Activated CD4-positive, alpha-beta T cell treated with anti-CD3 and anti-CD28 coated beads, Interleukin-2, Interleukin-4, amounts not matched to agents 100 ng/mL and 50 ng/mL, durations not matched to agents 16 hours and 8 hours (primary cell): Measurements from ENCODE around the gene SUPT20HL1.
"Not testable (repeated sequence)": the region's sequence is repeated elsewhere in the genome, so short reads cannot be mapped to it uniquely, and the experiment has no call there.

Source experiments
- DNase-seq: peaks from one replicate; pipeline ENCODE4 v3.0.0-alpha.2; 2020; ENCODE audit warnings: low spot score

Gene SUPT20HL1

GRCh38 chrX:24360272-24360671 lies at the start of gene SUPT20HL1:
TSS of gene SUPT20HL1 (plus strand) at chrX:24360639. CDS start at chrX:24362761, 2,122 bp downstream.
- no peak for DNase-seq

DNA sequence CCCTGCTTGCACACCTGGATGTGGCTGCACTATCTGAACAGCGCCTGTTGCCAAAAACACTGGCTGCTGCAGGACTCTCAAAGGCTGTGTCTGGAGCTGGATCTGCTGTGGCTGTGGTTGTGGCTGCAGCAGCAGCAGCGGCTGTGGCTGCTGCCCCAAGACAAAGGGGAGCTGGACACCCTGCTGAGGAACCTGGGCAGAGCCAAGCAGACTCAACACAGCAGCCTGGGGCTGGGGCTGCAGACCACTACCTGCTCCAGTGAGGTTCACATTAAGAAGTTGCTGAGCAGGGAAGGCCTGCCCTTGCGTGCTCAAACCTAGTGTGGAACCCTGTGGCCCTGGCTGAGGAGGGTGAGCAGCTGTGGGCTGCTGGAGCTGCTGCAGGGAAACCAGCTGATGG lies 49.5 kb upstream of the SUPT20HL1 start:
- DNase-seq: not testable (repeated sequence)

GRCh38 chrX:24311507-24312248 lies 48.8 kb upstream of the SUPT20HL1 start:
- DNase-seq: not testable (repeated sequence)

- not testable (repeated sequence) for DNase-seq
These were observed 48.2 kb upstream of the SUPT20HL1 start for GRCh38 chrX:24312249-24312607.

- no peak for DNase-seq
These were observed 46.3 kb upstream of the SUPT20HL1 start, which contains the start of gene SUPT20HL2 for GRCh38 chrX:24314019-24314635. TSS of gene SUPT20HL2 (minus strand) at chrX:24314069. CDS start at chrX:24313315, 754 bp downstream.

DNA sequence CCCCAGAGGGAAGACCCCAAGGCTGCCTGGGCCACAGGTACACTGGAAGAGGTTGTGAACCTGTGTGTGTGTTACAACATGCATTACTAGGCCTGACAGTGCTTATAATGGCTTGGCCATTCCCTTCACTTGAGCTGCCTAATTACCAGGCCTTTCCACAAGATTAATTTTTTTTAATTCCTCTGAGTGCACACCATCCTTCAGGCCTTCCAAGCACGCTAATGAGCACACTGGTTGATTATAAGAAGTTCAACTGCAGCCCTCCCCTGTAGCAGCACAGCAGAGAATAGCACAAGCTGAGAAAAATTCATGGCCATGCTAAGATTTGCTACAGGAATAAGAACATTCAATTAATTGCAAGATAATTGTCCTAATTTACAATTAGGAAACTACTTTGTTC lies 44.3 kb upstream of the SUPT20HL1 start:
- no peak for DNase-seq

DNA sequence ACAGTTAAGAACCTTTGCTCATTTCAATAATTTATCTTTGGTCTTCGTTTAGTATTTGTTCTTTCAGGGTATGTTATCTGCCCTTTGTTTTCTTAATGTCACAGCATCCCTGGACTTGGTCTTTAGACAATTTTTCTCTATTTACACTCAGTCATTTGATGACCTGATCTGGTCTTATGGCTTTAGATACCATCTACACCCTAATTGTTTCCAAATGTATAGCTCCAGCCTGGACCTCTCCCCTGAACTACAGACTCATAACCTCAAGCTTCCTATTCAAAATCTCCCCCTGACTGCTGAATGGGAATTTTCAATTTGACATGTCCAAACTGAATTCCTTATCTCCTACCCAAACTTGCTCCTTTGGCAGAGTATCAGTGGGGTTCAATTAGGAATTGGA lies 42.9 kb upstream of the SUPT20HL1 start:
- no peak for DNase-seq

DNA sequence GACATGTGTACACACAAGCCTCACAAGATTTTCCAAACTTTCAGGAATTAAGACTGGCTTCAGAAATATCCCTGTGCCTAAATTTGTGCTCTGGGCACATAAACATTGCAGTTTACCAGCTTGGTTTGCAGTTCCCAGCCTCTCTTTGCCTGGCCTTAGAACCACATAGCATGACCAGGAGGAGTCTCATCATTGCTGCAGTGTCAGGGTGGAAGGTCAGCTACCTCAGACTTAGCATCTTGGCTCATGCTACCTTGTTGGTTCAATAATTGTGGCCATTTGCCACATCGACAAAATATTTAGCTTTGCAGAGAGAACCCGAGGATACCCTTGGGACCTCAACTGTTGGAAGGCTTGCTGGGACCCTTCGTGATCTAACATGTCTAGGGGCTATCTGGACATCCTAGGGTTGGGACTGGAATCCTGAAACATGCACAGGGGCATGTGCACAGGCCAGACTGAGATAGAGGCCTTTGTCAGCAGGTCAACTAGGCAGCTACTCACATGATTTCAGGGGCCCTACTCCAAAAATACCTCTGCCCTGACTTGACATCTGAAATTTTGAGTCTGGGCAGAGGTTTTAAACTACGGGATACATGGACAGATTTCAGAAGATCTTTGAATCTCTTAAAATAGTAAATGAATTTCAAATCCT lies 38.6 kb upstream of the SUPT20HL1 start:
- no peak for DNase-seq

- no peak for DNase-seq
These were observed 35.2 kb upstream of the SUPT20HL1 start for GRCh38 chrX:24325231-24325630.

DNA sequence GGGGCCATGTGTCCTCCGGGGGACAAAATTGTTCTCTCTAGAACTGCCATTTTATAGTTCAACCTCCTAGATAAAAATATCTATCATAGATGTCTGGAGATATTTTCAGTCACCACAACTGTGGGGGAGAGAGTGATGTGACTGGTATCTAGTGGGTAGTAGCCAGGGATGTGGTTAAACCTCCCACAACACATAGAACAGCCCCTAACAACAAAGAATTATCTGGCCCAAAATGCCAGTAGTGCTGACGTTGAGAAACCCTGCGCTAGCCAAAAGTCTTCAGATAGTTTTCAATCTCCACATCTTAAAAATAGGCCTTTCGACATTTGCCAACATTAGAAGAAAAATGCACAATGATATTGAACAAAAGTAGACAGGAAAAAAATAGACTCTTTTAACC lies 27.6 kb upstream of the SUPT20HL1 start:
- DNase-seq: no peak

GRCh38 chrX:24333371-24333770 lies 27.1 kb upstream of the SUPT20HL1 start:
- no peak for DNase-seq

- no peak for DNase-seq
These were observed 26.0 kb upstream of the SUPT20HL1 start for GRCh38 chrX:24334461-24334860.

GRCh38 chrX:24335871-24336270 lies 24.6 kb upstream of the SUPT20HL1 start:
- DNase-seq: no peak

DNA sequence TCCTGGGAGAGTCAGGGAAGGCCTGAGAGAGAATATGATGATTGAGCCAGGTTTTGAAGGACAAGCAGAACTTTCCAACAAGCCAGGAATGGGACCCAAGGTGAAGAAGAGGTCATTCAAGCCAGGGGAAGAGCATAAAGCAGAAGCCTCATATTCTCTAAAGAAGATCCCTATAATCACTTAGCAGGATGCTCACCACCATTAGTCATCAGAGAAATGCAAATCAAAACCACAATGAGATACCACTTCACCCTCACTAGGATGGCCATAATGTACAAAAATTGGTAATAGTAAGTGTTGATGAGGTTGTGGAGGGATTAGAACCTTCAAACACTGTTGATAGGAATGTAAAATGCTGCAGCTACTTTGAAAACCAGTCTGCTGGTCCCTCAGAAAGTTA lies 20.5 kb upstream of the SUPT20HL1 start:
- DNase-seq: no peak

DNA sequence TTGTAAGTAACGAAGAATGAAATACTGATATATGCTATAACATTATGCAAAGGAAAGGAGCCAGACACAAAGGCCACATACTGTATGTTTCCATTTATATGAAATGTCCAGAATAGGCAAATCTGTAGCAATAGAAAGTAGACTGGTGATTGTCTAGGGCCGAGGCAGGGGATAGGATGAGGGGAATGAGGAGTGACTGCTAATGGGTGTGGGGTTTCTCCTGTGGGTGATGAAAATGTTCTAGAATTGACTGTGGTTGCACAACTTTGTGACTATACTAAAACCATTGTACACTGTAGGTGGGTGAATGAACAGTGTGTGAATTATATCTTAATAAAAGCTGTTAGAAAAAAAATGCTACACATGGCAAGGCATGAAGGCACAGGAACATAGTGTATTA lies 19.9 kb upstream of the SUPT20HL1 start:
- no peak for DNase-seq

DNA sequence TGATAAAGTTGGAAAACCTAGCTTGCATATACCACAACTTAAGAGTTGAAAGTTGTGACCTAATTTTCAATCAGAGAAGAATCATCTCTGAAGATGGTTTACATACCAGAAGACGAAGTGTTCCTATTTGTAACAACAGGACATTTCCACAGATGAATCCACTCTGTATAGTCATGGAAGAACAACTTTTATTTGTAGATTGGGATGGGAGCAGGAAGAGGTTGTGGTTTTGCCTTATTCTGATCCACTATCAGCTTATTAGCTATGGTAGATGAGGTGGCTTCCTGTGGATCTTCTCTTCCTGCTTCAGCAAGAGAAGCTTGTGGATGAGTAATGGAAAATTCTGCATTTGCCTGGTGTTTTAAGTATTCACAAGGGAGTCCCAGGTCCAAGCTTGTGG lies 18.6 kb upstream of the SUPT20HL1 start:
- DNase-seq: no peak

- peak; percentile 4 for DNase-seq
These were observed 16.7 kb upstream of the SUPT20HL1 start for GRCh38 chrX:24343719-24344118.

DNA sequence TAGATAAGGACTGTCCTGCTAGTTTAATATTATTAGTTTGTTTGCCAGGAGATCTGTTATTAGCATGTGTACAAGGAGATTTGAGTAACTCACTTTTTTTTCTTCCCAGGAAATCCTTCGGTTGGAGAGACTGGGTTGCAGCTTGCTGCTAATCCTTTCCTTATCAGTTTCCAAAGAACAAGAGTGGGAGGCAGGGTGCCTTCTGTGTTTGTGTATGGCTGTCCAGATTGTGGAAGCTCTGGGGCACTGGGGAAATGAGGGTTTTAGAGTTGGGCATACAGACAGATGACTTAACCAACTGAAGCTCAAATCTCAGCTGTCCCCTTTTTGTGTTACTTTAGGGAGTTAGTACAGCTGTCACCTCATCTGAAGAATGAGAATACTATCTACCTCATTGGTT lies 12.6 kb upstream of the SUPT20HL1 start:
- DNase-seq: no peak

DNA sequence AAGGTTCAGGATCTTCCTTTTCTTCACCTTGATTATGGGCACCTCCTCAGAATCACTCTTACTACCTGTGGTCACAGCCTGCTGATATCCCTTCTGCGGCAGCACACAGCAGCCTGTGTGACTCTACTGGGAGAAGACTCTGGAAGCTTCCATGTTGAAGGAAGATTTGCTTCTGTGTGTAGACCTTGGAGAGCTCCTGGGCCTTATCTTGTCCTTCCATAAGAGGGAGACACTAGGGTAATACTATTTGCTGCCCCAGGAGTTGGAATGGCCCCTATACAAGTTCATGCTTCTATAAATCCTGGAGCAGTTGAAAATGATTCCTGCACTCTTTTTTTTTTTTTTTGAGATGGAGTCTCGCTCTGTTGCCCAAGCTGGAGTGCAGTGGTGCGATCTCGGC lies 10.2 kb upstream of the SUPT20HL1 start:
- no peak for DNase-seq

GRCh38 chrX:24355095-24355494 lies 5.3 kb upstream of the SUPT20HL1 start:
- no peak for DNase-seq

DNA sequence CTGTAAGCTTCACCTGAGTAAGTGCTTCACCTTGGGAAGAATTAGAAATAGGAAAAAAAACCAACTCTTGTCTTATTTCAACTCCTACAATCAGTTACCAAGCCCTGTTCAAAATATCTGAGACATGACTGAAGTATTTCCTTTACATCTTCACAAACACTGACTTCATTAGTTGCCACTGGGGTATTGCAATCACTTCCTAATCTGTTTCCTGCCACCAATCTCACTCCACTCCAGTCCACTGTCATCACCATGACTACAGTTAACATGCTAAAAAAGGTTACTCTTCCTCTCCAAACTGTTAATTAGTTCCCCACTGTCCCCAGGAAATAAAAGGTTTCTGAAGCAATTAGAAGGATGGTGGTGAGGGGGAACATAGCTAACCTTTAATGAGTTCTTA lies 3.3 kb upstream of the SUPT20HL1 start:
- no peak for DNase-seq

GRCh38 chrX:24362089-24362745 lies 1.8 kb downstream of the SUPT20HL1 start:
- DNase-seq: not testable (repeated sequence)
